HepG2 (cell line): ENCODE results near the gene RABGGTA. TPM values are rescaled to one million over a fixed set of nuclear protein-coding genes. Genes with fewer than 3 reads are reported as not detected.
A peak's percentile ranks its signal among the peaks of the same experiment; 100 is the strongest.

ENCODE experiments used
- CBX2 ChIP-seq, 2 experiments: fragments of 200-600 bp in 1 of 2; sonication (generic); formaldehyde crosslinking in 1 of 2; IDR thresholded peaks; 2 replicates each; pipeline versions ENCODE4 v1.7.0 to v1.8.1; 2018 to 2022; ENCODE audit warnings: low read depth in 2 of 2, low read length in 1 of 2, mild to moderate bottlenecking in 1 of 2, missing genetic modification reagents in 1 of 2
- HES4 ChIP-seq: sonication (generic); formaldehyde crosslinking; IDR thresholded peaks from 2 replicates; pipeline ENCODE4 v1.9.0; 2021; ENCODE audit warnings: mild to moderate bottlenecking, missing genetic modification reagents, borderline replicate concordance
- MIER2 ChIP-seq: IDR thresholded peaks from 2 replicates; pipeline ENCODE4 v1.6.1; 2016; ENCODE audit warnings: missing biosample characterization, missing genetic modification reagents
- NKX3-1 ChIP-seq: sonication (generic); formaldehyde crosslinking; IDR thresholded peaks from 2 replicates; pipeline ENCODE4 v1.5.0; 2020; ENCODE audit warnings: missing genetic modification reagents
- REL ChIP-seq: sonication (generic); formaldehyde crosslinking; conservative IDR thresholded peaks from 2 replicates; pipeline ENCODE4 v1.8.0; 2022; ENCODE audit warnings: mild to moderate bottlenecking, missing genetic modification reagents, moderate library complexity
- ZNF12 ChIP-seq: sonication (generic); formaldehyde crosslinking; IDR thresholded peaks from 2 replicates; pipeline ENCODE4 v1.5.0; 2020; ENCODE audit warnings: missing genetic modification reagents
- ZNF30 ChIP-seq: sonication (generic); formaldehyde crosslinking; IDR thresholded peaks from 2 replicates; pipeline ENCODE4 v1.5.0; 2020; ENCODE audit warnings: mild to moderate bottlenecking, missing genetic modification reagents
- ZNF329 ChIP-seq: sonication (generic); formaldehyde crosslinking; IDR thresholded peaks from 2 replicates; pipeline ENCODE4 v1.9.0; 2021; ENCODE audit warnings: low read depth, mild to moderate bottlenecking, missing genetic modification reagents
- ZNF530 ChIP-seq: sonication (generic); formaldehyde crosslinking; IDR thresholded peaks from 2 replicates; pipeline ENCODE4 v1.5.0; 2020; ENCODE audit warnings: low read depth, mild to moderate bottlenecking, missing genetic modification reagents
- ZNF678 ChIP-seq: sonication (generic); formaldehyde crosslinking; IDR thresholded peaks from 2 replicates; pipeline ENCODE4 v1.4.0; 2020; ENCODE audit warnings: mild to moderate bottlenecking, missing genetic modification reagents
- ZNF768 ChIP-seq: sonication (generic); formaldehyde crosslinking; IDR thresholded peaks from 2 replicates; pipeline ENCODE4 v1.4.0; 2020; ENCODE audit warnings: missing genetic modification reagents
- polyA plus RNA-seq, 8 experiments: library from polyadenylated mRNA; depleted of rRNA in 3 of 8; stranded (reverse) in 7 of 8; unstranded in 1 of 8; fragments of >200 nt; fragmentation: Illumina TruSeq in 4 of 8; extraction: Trizol in 4 of 8; gene quantifications; 2 replicates each; pipeline versions ENCODE4 v1.2.1 to v1.2.3, GENCODE V29; 2011 to 2016; ENCODE audit warnings: low read depth in 4 of 8, missing spikeins in 1 of 8, mixed read lengths in 1 of 8; ENCODE audit not compliant: insufficient read depth in 1 of 8
- total RNA-seq, 5 experiments: library from RNA; depleted of rRNA; stranded (reverse); fragments of >200 nt; fragmentation: Illumina TruSeq; extraction: Trizol; gene quantifications; 2 replicates each; pipeline ENCODE4 v1.2.3, GENCODE V29; 2016; ENCODE audit warnings: low read depth in 1 of 5
- TF ChIP-seq, protein P1 (sequence below), 2 experiments: sonication (generic) in 1 of 2; formaldehyde crosslinking in 1 of 2; IDR thresholded peaks; 2 replicates each; pipeline versions ENCODE4 v1.4.0 to v1.6.1; 2016 to 2020; ENCODE audit warnings: borderline replicate concordance in 1 of 2, low read depth in 1 of 2, mild to moderate bottlenecking in 1 of 2, missing genetic modification reagents in 1 of 2
- TF ChIP-seq, protein P2 (sequence below): IDR thresholded peaks from 2 replicates; pipeline ENCODE4 v1.6.1; 2016; ENCODE audit warnings: mild to moderate bottlenecking, missing biosample characterization, missing genetic modification reagents
- TF ChIP-seq, protein P3 (sequence below): sonication (generic); formaldehyde crosslinking; conservative IDR thresholded peaks from 2 replicates; pipeline ENCODE4 v1.4.0; 2020; ENCODE audit warnings: missing genetic modification reagents
- TF ChIP-seq, protein P4 (sequence below): sonication (generic); formaldehyde crosslinking; IDR thresholded peaks from 2 replicates; pipeline ENCODE4 v1.4.0; 2020; ENCODE audit warnings: mild to moderate bottlenecking, missing genetic modification reagents
- TF ChIP-seq, protein P5 (sequence below): sonication (generic); formaldehyde crosslinking; IDR thresholded peaks from 2 replicates; pipeline ENCODE4 v1.5.0; 2020; ENCODE audit warnings: mild to moderate bottlenecking, missing genetic modification reagents

The RABGGTA gene
- total and polyA plus RNA-seq, 2 of the 13 experiments (the other 11 are each of a cell fraction or from before 2014, with no cell fraction given), result 57.9 to 90.8 TPM

DNA sequence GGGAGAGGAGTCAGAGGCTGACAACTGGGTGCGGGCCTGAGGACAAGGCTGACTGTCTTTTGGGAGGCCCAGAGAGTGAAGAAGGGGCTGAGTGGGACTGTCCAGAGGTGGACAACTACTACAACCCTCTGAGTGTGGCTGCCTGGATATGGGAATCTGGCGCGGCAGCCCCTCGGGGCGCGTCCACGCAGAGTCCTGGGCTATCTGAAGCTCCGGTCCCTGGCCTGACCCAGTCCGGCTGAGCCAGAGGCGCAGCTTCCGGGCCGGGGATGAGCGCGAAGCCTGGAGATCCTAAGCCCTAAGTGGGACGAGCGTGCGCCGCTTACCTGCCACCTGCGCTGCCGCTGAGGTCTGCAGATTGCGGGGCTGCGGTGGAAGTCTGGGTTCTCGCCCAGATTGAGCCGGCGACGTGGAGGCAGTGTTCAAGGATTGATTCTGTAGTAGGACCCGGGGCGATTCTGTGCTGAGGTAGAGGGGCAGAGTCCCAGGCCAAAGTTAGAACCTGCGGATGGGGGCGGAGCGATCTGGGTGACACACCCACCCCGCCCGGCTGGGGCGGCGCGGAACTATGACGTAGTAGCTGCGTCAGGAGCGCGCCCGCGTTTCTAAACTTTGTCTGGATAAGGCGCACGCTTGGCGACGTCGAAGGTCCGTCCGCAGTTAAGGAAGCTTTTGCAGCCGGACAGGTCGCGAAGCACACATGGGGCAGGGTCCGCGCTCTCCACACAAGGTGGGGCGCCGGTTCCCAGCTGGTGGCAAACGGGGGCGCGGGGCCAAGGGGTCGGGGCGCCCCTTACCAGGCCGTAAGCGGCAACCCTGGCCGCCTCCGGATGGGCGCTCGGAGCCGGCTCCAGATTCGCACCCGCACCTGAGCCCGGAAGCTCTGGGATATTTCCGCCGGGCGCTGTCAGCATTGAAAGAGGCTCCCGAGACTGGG, 28.1 kb upstream of the RABGGTA start, which contains the start of the genes DHRS1 and NOP9 (continued):
- TF ChIP-seq, protein P1, sequence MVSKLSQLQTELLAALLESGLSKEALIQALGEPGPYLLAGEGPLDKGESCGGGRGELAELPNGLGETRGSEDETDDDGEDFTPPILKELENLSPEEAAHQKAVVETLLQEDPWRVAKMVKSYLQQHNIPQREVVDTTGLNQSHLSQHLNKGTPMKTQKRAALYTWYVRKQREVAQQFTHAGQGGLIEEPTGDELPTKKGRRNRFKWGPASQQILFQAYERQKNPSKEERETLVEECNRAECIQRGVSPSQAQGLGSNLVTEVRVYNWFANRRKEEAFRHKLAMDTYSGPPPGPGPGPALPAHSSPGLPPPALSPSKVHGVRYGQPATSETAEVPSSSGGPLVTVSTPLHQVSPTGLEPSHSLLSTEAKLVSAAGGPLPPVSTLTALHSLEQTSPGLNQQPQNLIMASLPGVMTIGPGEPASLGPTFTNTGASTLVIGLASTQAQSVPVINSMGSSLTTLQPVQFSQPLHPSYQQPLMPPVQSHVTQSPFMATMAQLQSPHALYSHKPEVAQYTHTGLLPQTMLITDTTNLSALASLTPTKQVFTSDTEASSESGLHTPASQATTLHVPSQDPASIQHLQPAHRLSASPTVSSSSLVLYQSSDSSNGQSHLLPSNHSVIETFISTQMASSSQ (IDR thresholded peaks at IDR 0.05; ENCODE audit: low read depth), result peak; percentile 68; the same call in 1 of the 2 replicates
- TF ChIP-seq, protein P1 (CRISPR knock-in tag; IDR thresholded peaks at IDR 0.05; ENCODE audit: borderline replicate concordance), result peak; percentile 86; the same call in 1 of the 2 replicates
- TF ChIP-seq ZNF12 (CRISPR knock-in tag) (no peak; the same call in 1 of the 2 replicates), MIER2 (peak; percentile 86), HES4 (CRISPR knock-in tag) (peak; percentile 86), ZNF329 (CRISPR knock-in tag) (peak; percentile 82; the same call in 1 of the 2 replicates), NKX3-1 (CRISPR knock-in tag) (0 out of 2 replicates have a peak, but pooled peaks have one; percentile 88), REL (CRISPR knock-in tag) (no peak), ZNF530 (no peak), ZNF678 (CRISPR knock-in tag) (peak; percentile 87; the same call in 1 of the 2 replicates), ZNF30 (CRISPR knock-in tag) (peak; percentile 47; the same call in 1 of the 2 replicates), ZNF768 (CRISPR knock-in tag) (peak; percentile 69), CBX2 (IDR thresholded peaks at IDR 0.05; ENCODE audit: low read depth, low read length) (no peak; the same call in 1 of the 2 replicates), CBX2 (CRISPR knock-in tag; IDR thresholded peaks at IDR 0.05; ENCODE audit: low read depth) (no peak)
- TF ChIP-seq, protein P2, sequence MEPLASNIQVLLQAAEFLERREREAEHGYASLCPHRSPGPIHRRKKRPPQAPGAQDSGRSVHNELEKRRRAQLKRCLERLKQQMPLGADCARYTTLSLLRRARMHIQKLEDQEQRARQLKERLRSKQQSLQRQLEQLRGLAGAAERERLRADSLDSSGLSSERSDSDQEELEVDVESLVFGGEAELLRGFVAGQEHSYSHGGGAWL (CRISPR knock-in tag), result peak; percentile 87
- TF ChIP-seq, protein P3, sequence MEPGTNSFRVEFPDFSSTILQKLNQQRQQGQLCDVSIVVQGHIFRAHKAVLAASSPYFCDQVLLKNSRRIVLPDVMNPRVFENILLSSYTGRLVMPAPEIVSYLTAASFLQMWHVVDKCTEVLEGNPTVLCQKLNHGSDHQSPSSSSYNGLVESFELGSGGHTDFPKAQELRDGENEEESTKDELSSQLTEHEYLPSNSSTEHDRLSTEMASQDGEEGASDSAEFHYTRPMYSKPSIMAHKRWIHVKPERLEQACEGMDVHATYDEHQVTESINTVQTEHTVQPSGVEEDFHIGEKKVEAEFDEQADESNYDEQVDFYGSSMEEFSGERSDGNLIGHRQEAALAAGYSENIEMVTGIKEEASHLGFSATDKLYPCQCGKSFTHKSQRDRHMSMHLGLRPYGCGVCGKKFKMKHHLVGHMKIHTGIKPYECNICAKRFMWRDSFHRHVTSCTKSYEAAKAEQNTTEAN (CRISPR knock-in tag), result peak; percentile 82
- TF ChIP-seq, protein P4, sequence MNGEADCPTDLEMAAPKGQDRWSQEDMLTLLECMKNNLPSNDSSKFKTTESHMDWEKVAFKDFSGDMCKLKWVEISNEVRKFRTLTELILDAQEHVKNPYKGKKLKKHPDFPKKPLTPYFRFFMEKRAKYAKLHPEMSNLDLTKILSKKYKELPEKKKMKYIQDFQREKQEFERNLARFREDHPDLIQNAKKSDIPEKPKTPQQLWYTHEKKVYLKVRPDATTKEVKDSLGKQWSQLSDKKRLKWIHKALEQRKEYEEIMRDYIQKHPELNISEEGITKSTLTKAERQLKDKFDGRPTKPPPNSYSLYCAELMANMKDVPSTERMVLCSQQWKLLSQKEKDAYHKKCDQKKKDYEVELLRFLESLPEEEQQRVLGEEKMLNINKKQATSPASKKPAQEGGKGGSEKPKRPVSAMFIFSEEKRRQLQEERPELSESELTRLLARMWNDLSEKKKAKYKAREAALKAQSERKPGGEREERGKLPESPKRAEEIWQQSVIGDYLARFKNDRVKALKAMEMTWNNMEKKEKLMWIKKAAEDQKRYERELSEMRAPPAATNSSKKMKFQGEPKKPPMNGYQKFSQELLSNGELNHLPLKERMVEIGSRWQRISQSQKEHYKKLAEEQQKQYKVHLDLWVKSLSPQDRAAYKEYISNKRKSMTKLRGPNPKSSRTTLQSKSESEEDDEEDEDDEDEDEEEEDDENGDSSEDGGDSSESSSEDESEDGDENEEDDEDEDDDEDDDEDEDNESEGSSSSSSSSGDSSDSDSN (CRISPR knock-in tag), result peak; percentile 99
- TF ChIP-seq, protein P5, sequence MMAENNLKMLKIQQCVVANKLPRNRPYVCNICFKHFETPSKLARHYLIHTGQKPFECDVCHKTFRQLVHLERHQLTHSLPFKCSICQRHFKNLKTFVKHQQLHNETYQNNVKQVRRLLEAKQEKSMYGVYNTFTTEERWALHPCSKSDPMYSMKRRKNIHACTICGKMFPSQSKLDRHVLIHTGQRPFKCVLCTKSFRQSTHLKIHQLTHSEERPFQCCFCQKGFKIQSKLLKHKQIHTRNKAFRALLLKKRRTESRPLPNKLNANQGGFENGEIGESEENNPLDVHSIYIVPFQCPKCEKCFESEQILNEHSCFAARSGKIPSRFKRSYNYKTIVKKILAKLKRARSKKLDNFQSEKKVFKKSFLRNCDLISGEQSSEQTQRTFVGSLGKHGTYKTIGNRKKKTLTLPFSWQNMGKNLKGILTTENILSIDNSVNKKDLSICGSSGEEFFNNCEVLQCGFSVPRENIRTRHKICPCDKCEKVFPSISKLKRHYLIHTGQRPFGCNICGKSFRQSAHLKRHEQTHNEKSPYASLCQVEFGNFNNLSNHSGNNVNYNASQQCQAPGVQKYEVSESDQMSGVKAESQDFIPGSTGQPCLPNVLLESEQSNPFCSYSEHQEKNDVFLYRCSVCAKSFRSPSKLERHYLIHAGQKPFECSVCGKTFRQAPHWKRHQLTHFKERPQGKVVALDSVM, result peak; percentile 67
